ENCODE results near the gene MYO3A. TPM values are rescaled to one million over a fixed set of nuclear protein-coding genes. Genes with fewer than 3 reads are reported as not detected.

Gene MYO3A
- total and polyA plus RNA-seq, 2 donors (not counting 1 experiment from before 2014, with no cell fraction given) = 0.27 to 1.4 TPM

DNA sequence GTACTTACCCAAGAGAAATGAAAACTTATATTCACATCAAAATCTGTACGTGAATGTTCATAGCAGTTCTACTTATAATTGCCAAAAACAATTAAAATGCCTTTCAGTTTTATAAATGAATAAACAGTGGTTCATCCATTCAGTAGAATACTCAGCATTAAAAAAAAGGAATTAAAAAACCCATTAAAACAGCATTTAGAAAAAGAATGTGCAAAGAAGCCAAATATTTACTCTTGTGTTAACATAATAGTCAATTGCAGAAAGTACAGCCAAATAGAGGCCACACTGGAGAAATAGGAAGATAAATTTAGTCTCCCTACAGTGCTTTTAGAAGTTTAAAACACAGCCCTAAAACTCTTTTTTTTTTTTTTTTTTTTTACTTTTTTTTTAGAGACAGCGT, 54.6 kb downstream of the MYO3A start:
- no peak overlapping the region for H3K4me3 Mint-ChIP-seq
- H3K4me1 Mint-ChIP-seq = no peaks in the 10 kb centered on the region

DNA sequence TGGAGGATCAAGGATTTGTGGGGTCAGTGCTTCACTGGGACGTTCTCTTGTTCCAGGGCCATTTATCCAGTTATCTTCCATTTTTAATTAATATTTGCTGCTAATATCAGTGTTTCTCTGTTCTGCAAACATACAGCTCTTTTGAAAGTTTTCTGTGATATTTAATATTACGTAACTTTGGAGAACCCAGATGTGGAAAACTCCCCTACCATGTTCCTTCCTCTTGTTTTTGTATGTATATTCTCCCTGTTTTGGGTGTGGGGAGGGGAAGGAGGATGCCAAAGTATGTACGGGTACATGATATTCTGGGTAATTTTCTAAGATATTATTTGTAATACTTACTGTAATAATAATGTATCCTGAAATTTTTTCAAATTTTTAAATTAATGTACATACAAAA, 55.9 kb downstream of the MYO3A start:
- Histone ChIP-seq H3K4me1 (ENCODE audit: control insufficient read depth in 2 of 2, insufficient read depth in 2 of 2, low read length in 2 of 2) (no peaks in the 10 kb centered on the region), H3K36me3 (replicated peaks in 1 of 2; ENCODE audit: control extremely low read depth in 1 of 2, control insufficient read depth in 1 of 2, extremely low read depth in 1 of 2, insufficient read depth in 2 of 2, low read length in 1 of 2) (no peaks in the 10 kb centered on the region), H3K4me2 (replicated peaks; ENCODE audit: low read depth, low read length, poor library complexity, severe bottlenecking) (no peak overlapping the region), H3K9me3 (ENCODE audit: control extremely low read depth in 1 of 3, control insufficient read depth in 2 of 3, insufficient read depth in 1 of 3, low read length in 2 of 3) (no peaks in the 10 kb centered on the region), H3K4me3 (ENCODE audit: control extremely low read depth in 1 of 5, extremely low read depth in 1 of 5, insufficient read depth in 1 of 5, low read depth in 2 of 5, low read length in 4 of 5) (no peak overlapping the region), H3K79me2 (ENCODE audit: control insufficient read depth, insufficient read depth, low read length) (no peaks in the 10 kb centered on the region), H3K27ac (ENCODE audit: low read length in 2 of 2) (no peak overlapping the region), H4K20me1 (ENCODE audit: control insufficient read depth, insufficient read depth, low read length, poor library complexity, severe bottlenecking) (no peaks in the 10 kb centered on the region), H3K27me3 (replicated peaks in 1 of 4; ENCODE audit: control extremely low read depth in 1 of 4, control insufficient read depth in 3 of 4, insufficient read depth in 4 of 4, low read length in 3 of 4) (no peaks in the 10 kb centered on the region), H2AFZ (ENCODE audit: insufficient read depth, low read depth, low read length, poor library complexity, severe bottlenecking) (no peak overlapping the region), H3K9ac (ENCODE audit: low read length) (no peak overlapping the region)
- CTCF ChIA-PET = no interaction called here
- Mint-ChIP-seq H3K4me3 (no peak overlapping the region), H3K27ac (no peak overlapping the region), H3K27me3 (no peaks in the 10 kb centered on the region), H3K9me3 (ENCODE audit: insufficient read depth) (no peaks in the 10 kb centered on the region), H3K4me1 (no peaks in the 10 kb centered on the region)
- TF ChIP-seq, protein P1, sequence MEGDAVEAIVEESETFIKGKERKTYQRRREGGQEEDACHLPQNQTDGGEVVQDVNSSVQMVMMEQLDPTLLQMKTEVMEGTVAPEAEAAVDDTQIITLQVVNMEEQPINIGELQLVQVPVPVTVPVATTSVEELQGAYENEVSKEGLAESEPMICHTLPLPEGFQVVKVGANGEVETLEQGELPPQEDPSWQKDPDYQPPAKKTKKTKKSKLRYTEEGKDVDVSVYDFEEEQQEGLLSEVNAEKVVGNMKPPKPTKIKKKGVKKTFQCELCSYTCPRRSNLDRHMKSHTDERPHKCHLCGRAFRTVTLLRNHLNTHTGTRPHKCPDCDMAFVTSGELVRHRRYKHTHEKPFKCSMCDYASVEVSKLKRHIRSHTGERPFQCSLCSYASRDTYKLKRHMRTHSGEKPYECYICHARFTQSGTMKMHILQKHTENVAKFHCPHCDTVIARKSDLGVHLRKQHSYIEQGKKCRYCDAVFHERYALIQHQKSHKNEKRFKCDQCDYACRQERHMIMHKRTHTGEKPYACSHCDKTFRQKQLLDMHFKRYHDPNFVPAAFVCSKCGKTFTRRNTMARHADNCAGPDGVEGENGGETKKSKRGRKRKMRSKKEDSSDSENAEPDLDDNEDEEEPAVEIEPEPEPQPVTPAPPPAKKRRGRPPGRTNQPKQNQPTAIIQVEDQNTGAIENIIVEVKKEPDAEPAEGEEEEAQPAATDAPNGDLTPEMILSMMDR (IDR thresholded peaks at IDR 0.05) = no peak
- TF ChIP-seq EZH2 (IDR thresholded peaks at IDR 0.05; ENCODE audit: borderline replicate concordance, insufficient read depth, low read depth, low read length, poor library complexity, severe bottlenecking) = no peak
- DNase-seq (no peak), ATAC-seq (ENCODE audit: low read depth) (no peak)
- POLR2A ChIA-PET = no interaction called here
- intact Hi-C loops (cut with micrococcal nuclease) = no loop called here
- WGBS (ENCODE audit: insufficient coverage) = no CpG with 5 or more reads among the region's 3 CpGs

More for the DNA sequence above, 54.6 kb downstream of the MYO3A start:
- Histone ChIP-seq H3K79me2 (ENCODE audit: control insufficient read depth, insufficient read depth, low read length) (no peaks in the 10 kb centered on the region), H3K4me3 (ENCODE audit: control extremely low read depth in 1 of 5, extremely low read depth in 1 of 5, insufficient read depth in 1 of 5, low read depth in 2 of 5, low read length in 4 of 5) (no peak overlapping the region), H3K4me2 (replicated peaks; ENCODE audit: low read depth, low read length, poor library complexity, severe bottlenecking) (no peak overlapping the region), H4K20me1 (ENCODE audit: control insufficient read depth, insufficient read depth, low read length, poor library complexity, severe bottlenecking) (no peaks in the 10 kb centered on the region), H3K4me1 (ENCODE audit: control insufficient read depth in 2 of 2, insufficient read depth in 2 of 2, low read length in 2 of 2) (no peaks in the 10 kb centered on the region), H3K27ac (ENCODE audit: low read length in 2 of 2) (no peak overlapping the region), H2AFZ (ENCODE audit: insufficient read depth, low read depth, low read length, poor library complexity, severe bottlenecking) (no peak overlapping the region), H3K9ac (ENCODE audit: low read length) (no peak overlapping the region), H3K27me3 (replicated peaks in 1 of 4; ENCODE audit: control extremely low read depth in 1 of 4, control insufficient read depth in 3 of 4, insufficient read depth in 4 of 4, low read length in 3 of 4) (no peaks in the 10 kb centered on the region), H3K9me3 (ENCODE audit: control extremely low read depth in 1 of 3, control insufficient read depth in 2 of 3, insufficient read depth in 1 of 3, low read length in 2 of 3) (no peaks in the 10 kb centered on the region), H3K36me3 (replicated peaks in 1 of 2; ENCODE audit: control extremely low read depth in 1 of 2, control insufficient read depth in 1 of 2, extremely low read depth in 1 of 2, insufficient read depth in 2 of 2, low read length in 1 of 2) (no peaks in the 10 kb centered on the region)
- ATAC-seq (ENCODE audit: low read depth) = no peak
- Mint-ChIP-seq H3K27me3 (no peaks in the 10 kb centered on the region), H3K9me3 (ENCODE audit: insufficient read depth) (no peaks in the 10 kb centered on the region), H3K27ac (no peak overlapping the region)
- WGBS (ENCODE audit: insufficient coverage) = no CpG with 5 or more reads among the region's 2 CpGs
- DNase-seq = no peak
- TF ChIP-seq, protein P1 (IDR thresholded peaks at IDR 0.05) = no peak
- TF ChIP-seq EZH2 (IDR thresholded peaks at IDR 0.05; ENCODE audit: borderline replicate concordance, insufficient read depth, low read depth, low read length, poor library complexity, severe bottlenecking) = no peak
- POLR2A ChIA-PET = no interaction called here
- intact Hi-C loops (cut with micrococcal nuclease) = no loop called here
- CTCF ChIA-PET = no interaction called here

Data from B cell (primary cell).